GM18502 (cell line): ENCODE measurements around the gene ELL.
"Not testable (repeated sequence)": the region's sequence is repeated elsewhere in the genome, so short reads cannot be mapped to it uniquely, and the experiment has no call there.

Experiments used
- ATAC-seq: cut with Tn5 transposase; IDR thresholded peaks from one replicate; pipeline ENCODE4 v1.9.1; 2021; ENCODE audit warnings: mild to moderate bottlenecking; ENCODE audit not compliant: unreplicated experiment, poor library complexity

The ELL gene

GRCh38 chr19:18532168-18532890, 10.5 kb upstream of the ELL start:
- ATAC-seq = no peak

- no peak for ATAC-seq
Measured at GRCh38 chr19:18531485-18531884, 9.6 kb upstream of the ELL start.

DNA sequence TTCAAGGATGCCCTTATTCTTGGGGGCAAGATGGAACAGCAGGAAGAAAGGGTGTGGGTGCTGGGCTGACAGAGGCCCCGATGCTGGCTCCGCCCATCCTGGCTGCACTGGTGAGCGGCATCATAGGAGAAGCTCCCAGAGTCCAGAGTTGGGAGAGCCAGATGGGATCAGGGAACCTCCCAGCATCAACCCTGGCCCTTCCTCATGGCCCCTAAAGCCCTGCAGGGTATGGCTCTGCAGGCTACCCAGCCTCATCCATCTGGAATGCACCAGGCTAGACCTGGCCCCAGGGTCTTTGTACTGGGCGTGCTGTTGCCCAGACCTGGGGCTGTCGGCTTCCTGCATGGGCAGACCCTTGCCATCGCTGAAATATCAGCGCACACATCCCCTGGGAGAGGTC, 7.9 kb upstream of the ELL start:
- no peak for ATAC-seq

- ATAC-seq = no peak
Measured at GRCh38 chr19:18526316-18526715, 4.4 kb upstream of the ELL start.

DNA sequence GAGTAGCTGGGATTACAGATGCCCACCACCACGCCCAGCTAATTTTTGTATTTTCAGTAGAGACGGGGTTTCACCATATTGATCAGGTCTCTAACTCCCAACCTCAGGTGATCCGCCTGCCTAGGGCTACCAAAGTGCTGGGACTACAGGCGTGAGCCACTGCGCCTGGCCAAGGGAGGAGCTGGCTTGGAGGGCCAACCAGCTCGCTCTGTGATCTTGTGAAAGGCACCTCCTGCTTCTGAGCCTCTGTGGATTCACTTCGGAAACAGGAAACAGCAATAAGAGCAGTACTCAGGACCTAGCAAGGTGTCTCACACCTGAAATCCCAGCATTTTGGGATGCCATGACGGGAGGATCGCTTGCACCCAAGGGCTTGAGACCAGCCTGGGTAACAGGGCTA, 2.0 kb upstream of the ELL start:
- ATAC-seq = no peak

DNA sequence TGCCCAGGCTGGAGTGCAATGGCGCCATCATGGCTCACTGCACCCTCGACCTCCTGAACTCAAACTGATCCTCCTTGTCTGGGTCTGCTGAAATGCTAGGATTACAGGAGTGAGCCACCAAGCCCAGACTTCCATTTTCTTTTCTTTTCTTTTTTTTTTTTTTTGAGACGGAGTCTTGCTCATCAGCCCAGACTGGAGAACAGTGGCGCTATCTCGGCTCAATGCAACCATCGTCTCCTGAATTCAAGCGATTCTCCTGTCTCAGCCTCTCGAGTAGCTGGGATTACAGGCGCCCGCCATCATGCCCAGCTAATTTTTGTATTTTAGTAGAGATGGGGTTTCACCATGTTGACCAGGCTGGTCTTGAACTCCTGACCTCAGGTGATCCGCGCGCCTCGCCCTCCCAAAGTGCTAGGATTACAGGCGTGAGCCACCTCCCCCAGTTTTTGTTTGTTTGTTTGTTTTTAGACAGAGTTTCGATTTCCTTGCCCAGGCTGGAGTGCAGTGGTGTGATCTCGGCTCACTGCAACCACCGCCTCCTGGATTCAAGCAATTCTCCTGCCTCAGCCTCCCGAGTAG, 1.1 kb upstream of the ELL start:
- ATAC-seq = not testable (repeated sequence)

DNA sequence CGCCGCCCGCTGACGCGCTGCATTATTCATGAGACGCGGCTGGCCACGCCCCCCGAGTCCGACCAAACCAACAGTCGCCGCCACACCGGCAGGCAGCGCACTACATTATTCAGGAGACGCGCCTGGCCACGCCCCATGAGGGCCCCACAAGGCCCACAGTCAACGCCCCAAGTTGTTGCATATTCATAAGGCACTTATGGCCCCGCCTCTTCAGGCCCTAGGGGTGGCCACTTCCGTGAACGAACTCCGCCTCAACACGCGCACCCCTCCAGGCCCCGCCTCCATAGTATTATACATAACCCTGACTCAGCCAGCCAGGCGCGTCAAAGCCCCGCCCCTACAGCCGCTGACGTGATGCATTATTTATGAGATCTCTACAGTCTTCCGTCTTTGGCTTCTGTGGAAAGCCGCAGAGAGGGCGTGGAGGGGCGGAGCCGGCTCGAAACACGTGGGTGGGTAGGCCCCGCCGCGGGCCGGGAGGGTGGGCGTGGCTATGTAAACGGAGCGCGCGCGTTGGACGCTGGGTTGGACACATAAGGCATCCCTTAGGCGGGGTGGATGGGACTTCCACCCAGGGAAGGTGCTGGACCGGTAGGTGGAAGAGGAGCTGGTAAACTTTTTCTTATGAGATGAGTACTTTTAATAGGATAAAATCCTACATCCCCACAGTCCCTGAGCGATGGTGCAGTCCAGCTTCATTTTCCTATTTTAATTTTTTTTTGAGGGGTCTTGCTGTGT, 423 bp upstream of the ELL start:
- ATAC-seq = peak; percentile 87

GRCh38 chr19:18520848-18521691, 800 bp downstream of the ELL start:
- no peak for ATAC-seq

DNA sequence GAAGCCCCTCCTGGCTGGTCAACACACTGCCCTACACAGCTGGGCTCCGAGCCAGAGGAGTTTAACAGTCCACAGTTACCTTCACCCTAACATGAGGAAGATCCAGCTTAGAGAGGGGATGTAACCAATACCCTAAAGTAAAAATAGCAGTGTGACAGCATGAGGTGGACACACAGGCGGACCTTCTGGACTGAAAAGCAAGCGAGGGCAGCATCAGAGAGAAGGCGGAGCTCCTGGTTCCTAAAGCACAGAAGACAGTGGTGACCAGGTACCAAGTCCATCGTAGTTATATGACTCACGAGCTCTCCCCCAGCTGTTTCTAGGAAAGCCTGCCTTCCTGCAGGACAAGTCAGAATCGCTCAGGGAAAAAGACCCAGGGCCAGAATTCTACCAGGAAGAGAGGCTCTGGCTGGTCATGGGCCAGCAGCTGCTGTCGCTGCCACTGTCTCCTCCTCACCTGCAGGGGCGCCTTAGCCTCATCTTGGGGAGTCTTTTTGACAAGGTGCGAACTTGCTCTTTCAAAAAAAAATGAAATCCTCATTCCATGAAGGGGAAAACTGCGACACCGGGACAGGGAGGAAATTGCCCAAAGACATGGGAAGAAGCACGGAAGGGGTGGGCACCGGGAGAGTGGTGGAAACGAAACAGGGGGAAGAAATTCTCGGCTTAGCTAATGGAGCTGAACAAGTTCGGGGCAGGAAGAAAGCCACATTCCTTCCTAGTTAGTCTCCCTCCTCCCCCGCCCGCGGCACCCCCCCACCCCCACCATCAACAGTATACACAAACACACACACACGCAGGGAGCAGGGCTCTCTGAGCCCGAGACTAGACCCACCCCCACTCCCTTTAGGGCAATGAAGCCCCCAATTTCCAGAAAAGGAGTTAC, 1.7 kb downstream of the ELL start:
- no peak for ATAC-seq

- no peak for ATAC-seq
Measured at GRCh38 chr19:18518639-18519038, 3.2 kb downstream of the ELL start.

DNA sequence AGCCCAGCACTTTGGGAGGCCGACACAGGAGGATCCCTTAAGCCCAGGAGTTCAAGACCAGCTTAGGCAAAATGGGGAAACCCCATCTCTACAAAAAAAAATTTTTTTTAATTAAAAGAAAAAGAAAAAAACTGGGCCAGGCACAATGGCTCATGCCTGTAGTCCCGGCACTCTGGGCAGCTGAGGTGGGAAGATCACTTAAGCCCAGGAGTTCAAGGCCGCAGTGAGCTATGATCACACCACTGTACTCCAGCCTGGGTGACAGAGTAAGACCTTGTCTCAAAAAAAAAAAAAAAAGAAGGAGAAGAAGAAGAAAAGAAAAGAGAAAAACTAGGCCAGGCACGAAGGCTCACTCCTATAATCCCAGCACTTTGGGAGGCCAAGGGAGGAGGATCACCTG, 4.3 kb downstream of the ELL start:
- no peak for ATAC-seq

- no peak for ATAC-seq
Measured at GRCh38 chr19:18515959-18516358, 5.9 kb downstream of the ELL start.

DNA sequence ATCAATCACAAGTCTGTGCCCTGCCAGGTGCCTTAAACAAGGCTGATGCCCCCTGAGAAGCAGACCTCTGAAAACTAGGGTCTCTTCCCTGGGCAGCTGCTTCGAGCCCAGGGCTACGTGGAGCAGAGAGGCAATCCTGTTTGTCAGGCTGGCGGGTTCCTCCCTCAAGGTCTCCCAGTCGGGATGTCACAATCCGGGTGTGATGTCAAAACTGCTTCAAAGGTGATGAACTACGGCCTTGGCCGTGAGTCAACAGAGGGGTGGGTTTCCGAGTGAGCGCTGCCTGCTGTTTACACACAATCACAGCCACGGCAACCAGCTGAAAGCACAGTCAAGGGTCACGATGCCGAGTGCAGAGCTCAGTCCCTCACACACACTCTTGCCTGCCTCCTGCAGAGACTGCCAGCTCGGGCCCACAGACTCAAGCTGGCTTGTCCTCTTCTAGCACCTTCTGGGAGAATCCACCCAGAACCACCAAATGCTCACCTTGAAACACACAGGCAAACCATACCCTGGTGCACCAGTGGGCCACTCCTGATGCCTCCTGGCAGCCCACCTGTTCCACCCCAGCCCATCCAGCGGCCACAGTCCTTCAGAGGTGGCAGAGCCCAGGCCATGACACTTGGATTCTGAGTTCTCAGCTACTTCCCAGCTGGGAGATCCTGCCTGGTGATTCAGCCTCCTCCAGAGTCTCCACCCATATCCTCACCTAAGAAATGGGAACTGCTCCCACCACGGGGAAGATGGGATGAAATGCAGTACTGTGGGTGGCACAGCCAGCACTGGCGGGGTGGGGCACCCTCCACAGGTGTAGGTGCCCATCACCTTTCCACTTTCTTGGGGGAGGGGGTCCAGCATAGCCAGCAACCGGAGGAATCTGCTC, 6.8 kb downstream of the ELL start:
- no peak for ATAC-seq

DNA sequence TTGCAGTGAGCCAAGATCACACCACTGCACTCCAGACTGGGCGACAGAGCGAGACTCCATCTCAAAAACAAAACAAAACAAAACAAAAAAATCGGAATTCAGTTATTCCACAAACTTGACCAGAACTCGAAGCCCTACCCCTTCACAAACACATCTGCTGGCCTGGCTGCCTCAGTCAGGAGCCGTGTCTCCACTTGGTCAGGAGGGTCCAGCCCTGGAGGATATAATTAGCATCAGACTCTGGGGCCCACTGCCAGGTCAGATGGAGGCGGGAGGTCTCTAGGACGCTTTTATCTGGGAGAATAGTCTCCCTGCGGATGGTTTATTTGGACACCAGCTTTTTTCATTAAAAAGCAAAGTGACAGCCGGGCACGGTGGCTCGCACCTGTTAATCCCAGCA, 8.0 kb downstream of the ELL start:
- no peak for ATAC-seq

- ATAC-seq = no peak
Measured at GRCh38 chr19:18510216-18510615, 11.7 kb downstream of the ELL start.

DNA sequence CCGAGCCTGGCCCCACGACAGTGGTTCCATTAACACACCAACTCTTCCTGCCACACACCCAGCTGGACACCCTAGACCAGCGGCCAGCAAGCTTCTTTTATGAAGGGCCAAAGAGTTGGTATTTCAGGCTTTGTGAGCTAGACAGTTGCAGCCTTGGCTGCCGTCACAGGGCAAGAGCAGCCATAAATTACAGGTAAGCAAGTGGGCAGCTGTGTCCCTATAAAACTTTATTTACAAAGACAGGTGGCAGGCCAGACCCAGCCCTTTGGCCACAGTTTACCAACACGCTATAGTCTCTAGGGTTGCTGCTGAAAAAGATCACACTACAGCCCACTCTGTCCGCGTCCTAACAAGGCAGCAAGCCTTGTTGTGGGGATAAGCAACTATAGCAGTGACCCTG, 13.3 kb downstream of the ELL start:
- ATAC-seq = no peak

DNA sequence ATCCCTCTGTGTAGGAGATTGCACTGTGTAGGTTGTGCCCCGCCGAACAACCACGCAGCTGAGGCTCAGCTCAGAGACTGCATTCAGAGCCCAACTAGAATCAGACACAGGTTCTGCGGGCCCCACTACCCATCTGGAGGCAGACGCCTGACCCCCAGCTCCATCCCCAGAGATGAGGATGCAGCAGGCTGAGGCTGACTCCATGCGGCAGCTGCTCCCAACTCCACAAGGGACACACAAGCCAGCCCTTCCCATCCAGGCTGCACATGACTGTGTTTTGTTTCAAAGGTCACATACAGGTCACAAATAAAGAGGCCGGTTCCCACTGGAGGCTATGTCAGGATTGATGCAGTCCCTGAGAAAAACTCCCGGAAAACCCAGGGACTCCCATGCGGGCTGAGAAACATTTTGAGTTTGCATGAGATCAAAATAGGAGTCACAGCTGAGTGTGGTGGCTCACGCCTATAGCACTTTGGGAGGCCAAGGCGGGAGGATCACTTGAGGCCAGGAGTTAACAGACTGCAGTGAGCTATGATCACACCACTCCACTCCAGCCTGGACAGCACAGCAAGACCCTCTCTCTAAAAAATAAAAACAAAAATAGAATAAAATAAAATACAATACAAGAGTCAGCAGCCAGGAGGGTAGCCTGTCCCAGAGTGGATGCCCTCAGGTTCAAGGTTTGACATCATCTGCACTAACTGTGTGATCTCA, 14.0 kb downstream of the ELL start:
- ATAC-seq = no peak

GRCh38 chr19:18507021-18507726, 14.7 kb downstream of the ELL start:
- ATAC-seq = no peak
